OCI-LY7 (cell line): ENCODE measurements around the gene EPB41L1.

ENCODE experiments used
- EZH2phosphoT487 ChIP-seq: fragments of 200-600 bp; sonication (generic); IDR thresholded peaks from 2 replicates; pipeline ENCODE4 v1.6.1; 2018; ENCODE audit warnings: low read depth, borderline replicate concordance, mild to moderate bottlenecking, mixed run types, antibody characterized with exemption, low read length, moderate library complexity, mixed read lengths
- TF ChIP-seq, protein P1 (sequence below): fragments of 200-600 bp; sonication (generic); conservative IDR thresholded peaks from 2 replicates; pipeline ENCODE4 v1.5.1; 2014; ENCODE audit warnings: mild to moderate bottlenecking, antibody characterized with exemption, low read length, moderate library complexity, mixed read lengths

DNA sequence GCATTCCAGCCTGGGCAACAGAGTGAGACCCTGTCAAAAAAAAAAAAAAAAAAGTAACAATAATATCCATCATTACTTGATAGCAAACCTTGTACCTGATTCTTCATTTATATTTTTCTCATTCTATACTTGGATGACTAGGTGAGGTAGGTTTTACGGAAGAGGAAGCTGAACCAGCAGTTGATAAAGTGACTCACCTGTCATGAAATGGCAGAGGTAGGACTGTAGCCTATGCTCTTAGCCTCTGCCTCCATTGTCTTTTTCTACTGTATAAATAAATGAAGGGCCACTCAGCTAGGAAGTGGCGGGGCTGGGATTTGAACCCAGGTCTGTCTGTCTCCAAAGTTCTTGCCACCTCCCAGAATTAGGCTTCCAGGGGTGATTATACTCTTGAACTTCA, 20.7 kb upstream of the EPB41L1 start:
- TF ChIP-seq, protein P1, sequence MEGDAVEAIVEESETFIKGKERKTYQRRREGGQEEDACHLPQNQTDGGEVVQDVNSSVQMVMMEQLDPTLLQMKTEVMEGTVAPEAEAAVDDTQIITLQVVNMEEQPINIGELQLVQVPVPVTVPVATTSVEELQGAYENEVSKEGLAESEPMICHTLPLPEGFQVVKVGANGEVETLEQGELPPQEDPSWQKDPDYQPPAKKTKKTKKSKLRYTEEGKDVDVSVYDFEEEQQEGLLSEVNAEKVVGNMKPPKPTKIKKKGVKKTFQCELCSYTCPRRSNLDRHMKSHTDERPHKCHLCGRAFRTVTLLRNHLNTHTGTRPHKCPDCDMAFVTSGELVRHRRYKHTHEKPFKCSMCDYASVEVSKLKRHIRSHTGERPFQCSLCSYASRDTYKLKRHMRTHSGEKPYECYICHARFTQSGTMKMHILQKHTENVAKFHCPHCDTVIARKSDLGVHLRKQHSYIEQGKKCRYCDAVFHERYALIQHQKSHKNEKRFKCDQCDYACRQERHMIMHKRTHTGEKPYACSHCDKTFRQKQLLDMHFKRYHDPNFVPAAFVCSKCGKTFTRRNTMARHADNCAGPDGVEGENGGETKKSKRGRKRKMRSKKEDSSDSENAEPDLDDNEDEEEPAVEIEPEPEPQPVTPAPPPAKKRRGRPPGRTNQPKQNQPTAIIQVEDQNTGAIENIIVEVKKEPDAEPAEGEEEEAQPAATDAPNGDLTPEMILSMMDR: no peak
- no peak for TF ChIP-seq EZH2phosphoT487
